WTC11 (cell line): ENCODE data around the gene ZNF668.

Experiments
- CREB1 ChIP-seq: sonication (generic); formaldehyde crosslinking; IDR thresholded peaks from 2 replicates; pipeline ENCODE4 v1.8.0; 2023; ENCODE audit warnings: mild to moderate bottlenecking, missing genetic modification reagents
- CREM ChIP-seq: sonication (generic); formaldehyde crosslinking; IDR thresholded peaks from 2 replicates; pipeline ENCODE4 v1.8.1; 2022; ENCODE audit warnings: mild to moderate bottlenecking, missing genetic modification reagents, moderate library complexity
- EMX1 ChIP-seq: fragments of 250-450 bp; sonication (Bioruptor Pico); IDR thresholded peaks from 2 replicates; pipeline ENCODE4 v1.8.0; 2021; ENCODE audit warnings: mild to moderate bottlenecking
- GABPB1 ChIP-seq: sonication (generic); formaldehyde crosslinking; IDR thresholded peaks from 2 replicates; pipeline ENCODE4 v1.8.1; 2023; ENCODE audit warnings: mild to moderate bottlenecking, missing genetic modification reagents
- HMGA2 ChIP-seq: fragments of 250-450 bp; sonication (Bioruptor Pico); IDR thresholded peaks from 2 replicates; pipeline ENCODE4 v1.4.0; 2021; ENCODE audit warnings: mild to moderate bottlenecking, moderate library complexity
- HMGXB4 ChIP-seq: sonication (generic); formaldehyde crosslinking; IDR thresholded peaks from 2 replicates; pipeline ENCODE4 v1.8.1; 2023; ENCODE audit warnings: mild to moderate bottlenecking, moderate library complexity, missing genetic modification reagents
- NR3C1 ChIP-seq: sonication (generic); formaldehyde crosslinking; conservative IDR thresholded peaks from 2 replicates; pipeline ENCODE4 v1.8.1; 2023; ENCODE audit warnings: low read depth, mild to moderate bottlenecking, missing genetic modification reagents
- SP1 ChIP-seq: sonication (generic); formaldehyde crosslinking; conservative IDR thresholded peaks from 2 replicates; pipeline ENCODE4 v1.8.1; 2022; ENCODE audit warnings: missing genetic modification reagents
- USF2 ChIP-seq: sonication (generic); formaldehyde crosslinking; IDR thresholded peaks from 2 replicates; pipeline ENCODE4 v1.8.1; 2023; ENCODE audit warnings: mild to moderate bottlenecking, missing genetic modification reagents, moderate library complexity
- TF ChIP-seq, protein P1 (sequence below): fragments of 200-600 bp; IDR thresholded peaks from 2 replicates; pipeline ENCODE4 v1.8.0; 2022; ENCODE audit warnings: antibody characterized with exemption
- TF ChIP-seq, protein P2 (sequence below): fragments of 250-450 bp; sonication (Bioruptor Pico); conservative IDR thresholded peaks from 2 replicates; pipeline ENCODE4 v1.9.0; 2021; ENCODE audit warnings: mild to moderate bottlenecking
- TF ChIP-seq, protein P3 (sequence below): sonication (generic); formaldehyde crosslinking; IDR thresholded peaks from 2 replicates; pipeline ENCODE4 v1.8.0; 2022; ENCODE audit warnings: mild to moderate bottlenecking, missing genetic modification reagents
- TF ChIP-seq, protein P4 (sequence below): sonication (generic); formaldehyde crosslinking; conservative IDR thresholded peaks from 2 replicates; pipeline ENCODE4 v1.8.1; 2022; ENCODE audit warnings: mild to moderate bottlenecking, missing genetic modification reagents

DNA sequence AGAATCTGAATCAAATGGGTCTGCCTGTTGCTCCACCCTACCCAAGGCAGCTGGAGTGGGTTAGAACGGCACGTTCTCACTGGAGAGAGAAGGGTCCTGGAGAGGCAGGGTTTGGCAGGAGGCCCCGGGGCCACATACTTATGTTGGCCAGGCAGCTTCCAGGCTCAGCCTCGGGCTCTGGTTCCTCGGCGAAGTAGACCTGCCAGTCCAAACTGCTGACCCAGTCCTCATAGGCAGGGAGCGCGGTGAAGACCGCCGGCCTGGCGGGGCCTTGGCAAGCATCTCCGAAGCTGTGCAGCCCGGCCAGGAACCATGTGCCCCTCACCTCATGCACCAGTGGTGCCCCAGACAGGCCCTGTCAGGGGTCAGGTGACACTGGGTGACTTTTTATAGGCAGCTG lies 9.9 kb upstream of the ZNF668 start:
- TF ChIP-seq NR3C1 (CRISPR knock-in tag) (no peak), EMX1 (CRISPR knock-in tag) (no peak), HMGA2 (CRISPR knock-in tag) (no peak), USF2 (no peak), CREM (CRISPR knock-in tag) (no peak), CREB1 (CRISPR knock-in tag) (no peak), SP1 (no peak), GABPB1 (CRISPR knock-in tag) (no peak), HMGXB4 (CRISPR knock-in tag) (no peak)
- TF ChIP-seq, protein P1, sequence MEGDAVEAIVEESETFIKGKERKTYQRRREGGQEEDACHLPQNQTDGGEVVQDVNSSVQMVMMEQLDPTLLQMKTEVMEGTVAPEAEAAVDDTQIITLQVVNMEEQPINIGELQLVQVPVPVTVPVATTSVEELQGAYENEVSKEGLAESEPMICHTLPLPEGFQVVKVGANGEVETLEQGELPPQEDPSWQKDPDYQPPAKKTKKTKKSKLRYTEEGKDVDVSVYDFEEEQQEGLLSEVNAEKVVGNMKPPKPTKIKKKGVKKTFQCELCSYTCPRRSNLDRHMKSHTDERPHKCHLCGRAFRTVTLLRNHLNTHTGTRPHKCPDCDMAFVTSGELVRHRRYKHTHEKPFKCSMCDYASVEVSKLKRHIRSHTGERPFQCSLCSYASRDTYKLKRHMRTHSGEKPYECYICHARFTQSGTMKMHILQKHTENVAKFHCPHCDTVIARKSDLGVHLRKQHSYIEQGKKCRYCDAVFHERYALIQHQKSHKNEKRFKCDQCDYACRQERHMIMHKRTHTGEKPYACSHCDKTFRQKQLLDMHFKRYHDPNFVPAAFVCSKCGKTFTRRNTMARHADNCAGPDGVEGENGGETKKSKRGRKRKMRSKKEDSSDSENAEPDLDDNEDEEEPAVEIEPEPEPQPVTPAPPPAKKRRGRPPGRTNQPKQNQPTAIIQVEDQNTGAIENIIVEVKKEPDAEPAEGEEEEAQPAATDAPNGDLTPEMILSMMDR = no peak
- TF ChIP-seq, protein P2, sequence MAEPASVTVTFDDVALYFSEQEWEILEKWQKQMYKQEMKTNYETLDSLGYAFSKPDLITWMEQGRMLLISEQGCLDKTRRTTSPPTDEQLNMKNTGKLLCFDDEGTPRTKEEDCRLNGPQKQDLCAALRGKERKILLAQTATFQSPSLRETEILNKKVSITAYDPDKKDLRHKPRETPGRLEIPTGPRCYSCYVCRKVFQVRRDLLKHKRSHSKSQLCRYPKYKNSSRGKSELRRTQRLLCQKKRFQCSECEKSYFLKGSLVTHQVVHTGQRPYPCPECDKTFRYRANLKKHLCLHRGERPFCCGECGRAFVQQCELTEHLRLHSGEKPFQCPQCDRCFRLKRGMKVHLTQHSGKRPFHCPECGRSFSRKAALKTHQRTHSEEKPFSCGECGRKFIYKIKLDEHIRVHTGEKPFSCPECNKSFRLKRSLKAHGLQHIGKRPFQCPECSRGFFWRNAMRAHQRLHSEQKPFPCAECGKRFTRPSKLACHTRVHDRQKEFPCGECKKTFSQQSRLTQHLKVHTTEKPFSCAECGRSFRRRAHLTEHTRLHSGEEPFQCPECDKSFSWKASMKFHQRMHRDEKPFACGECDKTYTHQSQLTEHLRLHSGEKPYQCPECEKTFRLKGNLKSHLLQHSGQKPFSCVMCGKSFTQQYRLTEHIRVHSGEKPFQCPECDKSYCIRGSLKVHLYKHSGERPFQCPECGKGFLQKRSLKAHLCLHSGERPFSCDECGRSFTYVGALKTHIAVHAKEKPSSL (CRISPR knock-in tag) = no peak
- TF ChIP-seq, protein P3, sequence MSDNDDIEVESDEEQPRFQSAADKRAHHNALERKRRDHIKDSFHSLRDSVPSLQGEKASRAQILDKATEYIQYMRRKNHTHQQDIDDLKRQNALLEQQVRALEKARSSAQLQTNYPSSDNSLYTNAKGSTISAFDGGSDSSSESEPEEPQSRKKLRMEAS = no peak
- TF ChIP-seq, protein P4, sequence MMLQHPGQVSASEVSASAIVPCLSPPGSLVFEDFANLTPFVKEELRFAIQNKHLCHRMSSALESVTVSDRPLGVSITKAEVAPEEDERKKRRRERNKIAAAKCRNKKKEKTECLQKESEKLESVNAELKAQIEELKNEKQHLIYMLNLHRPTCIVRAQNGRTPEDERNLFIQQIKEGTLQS = no peak
